HG02870 (cell line): ENCODE data around the gene ADD1.
A peak's percentile ranks its signal among the peaks of the same experiment; 100 is the strongest.

ENCODE experiments used
- ATAC-seq: cut with Tn5 transposase; IDR thresholded peaks from one replicate; pipeline ENCODE4 v1.9.1; 2021; ENCODE audit warnings: mild to moderate bottlenecking, moderate library complexity; ENCODE audit not compliant: unreplicated experiment

The ADD1 gene

DNA sequence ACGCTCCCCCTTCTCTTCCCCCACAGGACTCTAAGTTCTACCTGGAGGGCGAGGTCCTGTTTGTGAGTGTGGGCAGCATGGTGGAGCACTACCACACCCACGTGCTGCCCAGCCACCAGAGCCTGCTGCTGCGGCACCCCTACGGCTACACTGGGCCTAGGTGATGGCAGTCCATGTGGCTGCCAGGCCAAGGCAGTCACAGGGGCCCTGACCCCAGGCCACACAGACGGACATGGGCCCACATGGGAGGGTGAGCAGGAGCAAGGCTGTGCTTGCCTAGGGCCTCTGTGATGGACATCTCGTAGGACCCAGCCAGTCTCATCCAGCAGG lies 10.0 kb upstream of the ADD1 start:
- ATAC-seq, result no peak

DNA sequence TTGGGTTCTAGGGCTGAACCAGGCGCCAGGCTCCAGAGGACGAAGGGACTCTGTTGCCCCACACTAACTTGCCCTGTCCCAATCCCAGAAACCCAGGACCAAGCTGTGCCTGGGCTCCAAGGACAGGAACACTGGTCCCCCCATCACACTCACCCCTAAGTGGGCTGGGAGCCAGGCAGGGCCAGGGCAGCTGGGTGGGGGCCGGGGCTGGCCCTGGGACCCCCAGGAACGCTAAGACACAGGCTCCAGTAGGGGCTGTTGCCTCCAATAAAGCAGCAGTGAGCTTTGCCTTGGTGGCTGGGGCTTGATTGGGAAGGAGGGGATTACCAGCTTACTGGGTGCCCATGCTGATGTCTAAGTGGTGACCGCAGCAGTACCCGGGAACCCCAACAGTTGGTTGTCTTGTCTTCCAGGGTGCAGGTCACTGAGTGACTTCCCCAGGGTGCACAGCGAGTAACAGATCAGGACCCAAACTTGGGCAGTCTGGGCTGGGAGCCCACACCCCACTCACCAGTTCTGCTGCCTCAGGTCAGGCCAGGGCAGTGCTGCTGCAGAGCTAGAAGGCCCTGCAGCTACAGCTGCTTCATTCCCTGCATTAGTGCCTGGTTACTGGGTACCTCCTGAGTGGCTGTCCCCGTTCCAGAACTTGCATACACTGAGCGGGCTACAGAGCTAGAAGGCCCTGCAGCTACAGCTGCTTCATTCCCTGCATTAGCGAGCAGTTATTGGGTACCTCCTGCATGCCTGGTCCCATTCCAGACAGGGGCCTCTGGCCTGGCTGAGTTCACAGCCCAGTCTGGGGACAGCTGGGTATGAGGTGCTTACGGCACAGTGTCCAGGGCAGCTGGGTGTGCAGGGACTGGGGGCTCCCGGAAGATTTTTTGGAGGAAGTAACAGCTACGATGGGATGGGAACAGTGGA lies 9.4 kb upstream of the ADD1 start:
- ATAC-seq, result no peak

DNA sequence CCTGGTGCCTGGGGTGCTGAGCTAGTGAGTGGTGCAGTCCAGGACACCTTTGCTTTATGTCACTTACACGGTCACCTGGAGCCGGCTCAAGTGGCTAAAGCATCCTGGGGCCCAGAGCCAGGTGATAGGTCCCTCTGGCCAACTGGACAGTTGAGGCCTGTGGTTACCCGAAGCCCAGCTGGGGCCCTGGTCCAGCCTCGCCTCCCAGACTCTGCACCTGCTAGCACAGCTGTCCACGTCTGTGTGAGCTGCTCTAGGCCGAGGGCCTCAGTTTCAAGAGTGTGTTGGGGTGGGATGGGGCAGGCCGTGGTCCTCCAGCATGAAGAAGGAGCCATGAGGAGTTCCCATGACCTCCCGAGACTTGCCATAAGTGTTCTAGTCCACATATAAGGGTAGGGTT lies 7.7 kb upstream of the ADD1 start:
- ATAC-seq, result no peak

DNA sequence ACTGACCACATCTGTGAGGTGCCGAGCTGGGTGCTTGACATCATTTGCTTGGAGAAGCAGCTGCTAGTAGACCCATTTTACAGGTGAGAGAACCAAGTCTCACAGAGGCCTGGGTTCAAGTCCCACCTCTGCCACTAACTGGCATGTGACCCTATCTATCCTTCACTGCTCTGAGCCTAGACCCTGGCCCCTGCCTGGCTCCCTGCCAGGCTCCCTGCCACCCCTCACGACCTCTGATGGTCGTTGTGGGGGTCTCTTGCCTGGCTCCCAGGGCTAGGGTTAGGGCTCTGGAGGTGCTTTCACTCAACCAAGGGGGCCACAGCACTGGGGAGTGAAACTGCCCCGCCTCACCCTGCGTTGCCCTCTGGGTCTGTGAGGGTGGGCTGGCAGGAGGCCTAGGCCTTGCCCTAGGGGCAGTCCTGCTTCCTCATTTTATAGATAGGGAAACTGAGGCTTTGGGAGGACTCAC lies 7.2 kb upstream of the ADD1 start:
- no peak for ATAC-seq

DNA sequence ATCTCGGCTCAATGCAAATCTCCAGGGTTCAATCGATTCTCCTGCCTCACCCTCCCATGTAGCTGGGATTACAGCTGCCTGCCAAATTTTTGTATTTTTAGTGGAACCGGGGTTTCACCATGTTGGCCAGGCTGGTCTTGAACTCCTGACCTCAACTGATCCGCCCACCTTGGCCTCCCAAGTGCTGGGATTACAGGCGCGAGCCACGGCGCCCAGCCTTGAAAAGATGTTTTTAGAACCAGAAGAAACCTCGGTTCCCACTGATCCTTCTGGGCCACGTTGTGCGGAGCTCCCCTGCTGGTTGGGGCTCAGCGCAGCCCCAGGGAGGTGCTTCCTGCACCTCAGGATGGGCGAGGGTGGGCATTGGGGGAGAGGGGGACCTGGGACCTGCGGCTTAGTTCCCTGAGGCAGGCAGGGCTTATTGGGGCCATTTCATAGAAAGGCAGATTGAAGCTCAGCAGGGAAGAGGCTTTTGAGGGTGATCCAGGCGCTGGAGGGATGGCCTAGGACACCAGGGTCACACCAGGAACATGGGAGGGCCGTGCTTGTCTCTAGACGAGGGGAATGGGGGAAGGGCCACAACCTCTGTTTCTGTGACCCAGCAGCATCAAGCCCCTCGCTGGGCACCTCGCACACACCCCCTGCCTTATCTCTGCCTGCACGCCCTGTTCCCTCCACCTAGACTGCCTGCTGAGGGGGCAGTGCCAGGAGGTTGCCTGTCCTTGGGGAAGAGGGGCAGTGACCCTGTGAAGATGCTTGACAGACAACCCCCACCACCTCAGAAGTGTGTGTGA lies 6.3 kb upstream of the ADD1 start:
- ATAC-seq, result no peak

DNA sequence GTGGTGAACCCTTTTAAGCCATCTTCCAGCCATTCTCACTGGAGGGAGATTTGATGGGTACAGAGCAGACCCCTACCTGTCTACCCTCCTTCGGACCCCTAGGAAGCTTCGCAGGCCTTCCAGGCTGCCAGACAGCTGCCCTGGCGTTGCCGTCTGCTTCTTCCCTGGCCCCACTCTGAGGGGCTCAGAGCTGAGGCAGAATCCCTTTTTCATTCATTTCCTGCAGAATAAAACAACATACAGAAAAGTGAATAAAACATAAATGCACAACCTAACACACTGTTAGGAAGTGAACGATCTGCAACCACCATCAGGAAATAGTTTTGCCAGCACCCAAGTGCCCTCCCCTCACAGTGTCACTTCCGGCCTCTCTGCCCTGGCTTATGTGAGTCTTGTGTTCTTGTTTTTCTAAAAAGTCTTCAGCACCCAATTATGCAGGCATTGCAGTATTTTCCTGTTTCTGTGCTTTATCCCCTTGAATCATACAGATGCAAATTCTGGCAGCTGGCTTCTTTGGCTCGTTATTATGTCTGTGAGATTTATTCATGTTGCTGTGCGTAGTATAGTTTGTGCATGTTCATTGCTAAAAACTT lies 5.6 kb upstream of the ADD1 start:
- no peak for ATAC-seq

DNA sequence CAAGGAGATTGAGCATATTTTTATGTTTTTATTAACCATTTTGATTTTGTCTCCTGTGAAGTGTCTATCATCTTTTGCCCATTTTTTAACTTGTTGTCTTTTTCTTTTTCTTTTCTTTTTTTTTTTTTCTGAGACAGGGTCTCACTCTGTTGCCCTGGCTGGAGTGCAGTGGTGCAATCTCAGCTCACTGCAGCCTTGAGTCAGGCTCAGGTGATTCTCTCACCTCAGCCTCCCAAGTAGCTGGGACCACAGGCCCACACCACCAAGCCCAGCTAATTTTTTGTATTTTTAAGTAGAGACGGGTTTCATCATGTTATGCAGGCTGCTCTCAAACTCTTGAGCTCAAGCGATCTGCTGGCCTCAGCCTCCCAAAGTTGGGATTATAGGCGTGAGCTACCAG lies 4.6 kb upstream of the ADD1 start:
- ATAC-seq, result no peak

DNA sequence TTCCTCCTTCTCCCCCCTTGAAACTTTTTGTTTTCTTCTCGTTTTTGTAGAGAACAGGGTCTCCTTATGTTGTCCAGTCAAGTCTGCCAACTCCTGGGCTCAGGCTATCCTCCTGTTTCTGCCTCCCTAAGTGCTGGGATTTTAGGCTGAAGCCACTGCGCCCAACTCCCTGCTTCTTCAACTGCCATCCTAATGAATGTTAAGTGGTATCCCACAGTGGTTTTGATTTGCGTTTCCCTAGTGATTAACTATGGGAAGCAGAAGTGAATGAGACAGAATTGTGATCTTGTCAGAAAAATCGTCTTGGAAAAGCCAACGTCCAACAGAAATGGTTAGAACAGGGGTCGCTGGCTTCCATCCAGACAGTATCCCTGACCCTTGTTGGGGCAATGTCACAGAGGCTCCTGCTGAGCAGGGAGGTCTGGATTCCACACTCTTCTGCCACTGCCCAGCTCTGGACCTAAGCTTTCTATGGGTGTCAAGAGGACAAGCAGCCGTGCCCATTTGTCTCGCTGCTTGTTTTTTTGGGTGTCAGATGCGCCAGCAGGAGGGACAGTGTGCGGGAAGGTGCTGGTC lies 869 bp upstream of the ADD1 start:
- ATAC-seq, result no peak

DNA sequence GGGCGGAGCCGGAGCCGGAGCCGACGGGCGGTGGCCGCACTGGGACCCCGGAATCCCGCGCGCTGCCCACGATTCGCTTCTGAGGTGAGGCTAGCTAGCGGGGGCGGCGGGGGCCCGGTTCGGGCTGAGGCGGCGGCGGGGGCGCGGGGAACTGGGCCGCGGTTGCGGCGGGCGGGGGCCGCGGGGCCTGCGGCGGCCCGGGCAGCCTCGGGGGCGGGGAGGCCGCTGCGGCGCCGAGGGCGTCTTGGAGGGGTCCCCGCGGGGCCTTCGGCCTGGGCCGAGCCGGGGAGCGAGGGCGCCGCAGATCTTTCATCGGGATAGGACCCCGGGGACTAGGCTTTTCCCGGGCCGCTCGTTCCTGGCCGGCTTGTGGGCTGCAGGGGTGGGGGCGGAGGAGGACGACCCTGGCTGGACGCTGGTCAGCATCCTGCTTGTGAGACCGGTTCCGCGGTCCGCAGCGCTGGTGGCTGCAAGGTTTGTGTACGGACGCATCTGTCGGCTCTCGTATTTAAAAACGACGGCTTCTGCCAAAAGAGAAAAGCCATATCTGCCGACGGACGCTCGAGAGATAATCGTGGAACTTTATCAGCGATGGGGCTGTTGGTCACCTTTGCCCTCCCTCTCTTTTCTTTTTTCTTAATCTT lies 419 bp downstream of the ADD1 start:
- peak; percentile 5 for ATAC-seq

DNA sequence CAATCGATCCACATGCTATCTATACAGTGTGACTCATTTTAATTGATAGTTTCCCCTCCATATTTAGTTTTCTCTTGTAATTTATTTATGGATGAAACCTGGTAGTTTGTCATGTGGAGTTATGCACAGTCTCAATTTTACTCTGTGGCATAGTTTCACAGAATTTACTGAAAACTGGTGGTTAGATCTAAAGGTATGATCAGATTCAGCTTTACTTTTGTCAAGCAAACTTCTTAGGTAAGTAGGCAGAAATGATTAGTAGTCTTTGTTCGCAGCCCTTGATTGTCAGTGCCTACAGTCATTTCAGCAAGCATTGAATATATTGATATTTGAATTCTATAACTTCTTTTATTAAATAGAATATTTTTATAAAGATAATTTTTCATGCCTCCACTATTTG lies 2.5 kb downstream of the ADD1 start:
- no peak for ATAC-seq

DNA sequence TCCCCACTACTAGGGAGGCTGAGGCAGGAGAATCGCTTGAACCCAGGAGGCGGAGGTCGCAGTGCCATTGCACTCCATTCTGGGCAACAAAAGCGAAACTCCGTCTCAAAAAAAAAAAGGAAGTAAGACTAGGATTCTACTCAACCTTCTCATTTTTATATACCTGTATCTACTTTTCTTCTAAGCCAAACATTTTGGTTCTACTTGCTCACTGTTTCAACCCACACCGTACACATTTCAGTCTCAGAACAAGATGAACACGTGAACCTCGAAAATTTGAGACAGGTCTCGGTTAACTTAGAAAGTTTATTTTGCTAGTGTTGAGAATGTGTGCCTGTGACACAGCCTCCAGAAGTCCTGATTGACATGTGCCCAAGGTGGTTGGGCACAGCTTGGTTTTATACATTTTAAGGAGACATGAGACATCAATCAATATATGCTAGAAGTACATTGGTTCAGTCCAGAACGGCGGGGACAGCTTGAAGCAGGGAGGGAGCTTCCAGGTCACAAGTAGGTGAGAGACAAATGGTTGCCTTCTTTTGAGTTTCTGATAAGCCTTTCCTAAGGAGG lies 3.7 kb downstream of the ADD1 start:
- ATAC-seq, result no peak

DNA sequence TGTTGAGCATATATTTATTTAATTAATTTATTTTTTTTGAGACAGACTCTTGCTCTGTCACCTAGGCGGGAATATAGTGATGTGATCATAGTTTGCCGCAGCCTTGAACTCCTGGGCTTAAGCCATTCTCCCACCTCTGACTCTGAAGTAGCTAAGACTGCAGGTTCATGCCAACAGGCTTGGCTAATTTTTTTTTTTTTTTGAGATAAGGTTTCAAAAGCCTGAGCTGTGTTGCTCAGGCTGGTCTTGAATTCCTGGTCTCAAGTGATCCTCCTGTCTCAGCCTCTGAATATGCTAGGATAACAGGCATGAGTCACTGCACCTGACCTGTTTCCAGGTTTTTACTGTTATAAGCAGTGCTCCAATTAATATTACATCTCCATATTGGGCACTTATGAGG lies 4.8 kb downstream of the ADD1 start:
- ATAC-seq, result no peak

DNA sequence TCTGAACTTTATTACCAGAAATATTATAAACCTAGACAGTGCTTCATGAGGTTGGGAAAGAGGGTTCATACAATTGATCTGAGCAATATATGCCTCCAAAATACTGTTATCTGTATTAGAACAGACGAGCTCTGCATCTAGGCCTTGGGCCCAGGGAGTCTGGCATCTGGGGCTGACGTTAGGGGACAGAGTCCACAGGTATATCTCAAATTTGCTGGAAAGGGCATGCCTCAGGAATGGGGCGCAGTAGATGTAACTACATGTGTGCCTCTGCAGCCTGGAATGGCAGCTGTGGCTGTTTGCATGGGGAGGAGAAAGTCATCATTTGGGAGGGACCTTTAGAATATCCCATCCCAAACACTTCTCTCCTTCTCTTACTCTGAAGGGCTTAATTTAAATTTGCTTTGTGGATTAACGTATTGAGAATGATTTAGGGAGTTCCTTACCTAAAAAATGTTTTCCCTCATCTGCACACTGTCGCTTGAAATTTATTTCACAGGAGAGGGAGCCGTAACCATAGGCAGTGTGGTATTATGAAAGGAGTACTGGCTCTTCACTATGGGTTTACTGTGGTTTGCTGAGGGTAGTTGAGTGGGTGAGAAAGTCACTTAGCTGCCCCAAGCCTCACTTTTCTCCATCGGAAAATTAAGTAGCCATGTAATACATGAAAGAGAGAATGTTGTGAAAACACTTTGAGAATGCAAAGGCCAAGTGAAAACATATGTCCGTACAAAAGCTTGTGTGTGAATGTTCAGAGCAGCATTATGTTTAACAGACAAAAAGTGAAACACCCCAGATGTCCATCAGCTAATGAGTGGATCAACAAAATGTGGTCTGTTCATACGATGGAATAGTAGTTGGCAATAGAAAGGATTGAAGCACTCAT lies 5.9 kb downstream of the ADD1 start:
- ATAC-seq, result no peak

DNA sequence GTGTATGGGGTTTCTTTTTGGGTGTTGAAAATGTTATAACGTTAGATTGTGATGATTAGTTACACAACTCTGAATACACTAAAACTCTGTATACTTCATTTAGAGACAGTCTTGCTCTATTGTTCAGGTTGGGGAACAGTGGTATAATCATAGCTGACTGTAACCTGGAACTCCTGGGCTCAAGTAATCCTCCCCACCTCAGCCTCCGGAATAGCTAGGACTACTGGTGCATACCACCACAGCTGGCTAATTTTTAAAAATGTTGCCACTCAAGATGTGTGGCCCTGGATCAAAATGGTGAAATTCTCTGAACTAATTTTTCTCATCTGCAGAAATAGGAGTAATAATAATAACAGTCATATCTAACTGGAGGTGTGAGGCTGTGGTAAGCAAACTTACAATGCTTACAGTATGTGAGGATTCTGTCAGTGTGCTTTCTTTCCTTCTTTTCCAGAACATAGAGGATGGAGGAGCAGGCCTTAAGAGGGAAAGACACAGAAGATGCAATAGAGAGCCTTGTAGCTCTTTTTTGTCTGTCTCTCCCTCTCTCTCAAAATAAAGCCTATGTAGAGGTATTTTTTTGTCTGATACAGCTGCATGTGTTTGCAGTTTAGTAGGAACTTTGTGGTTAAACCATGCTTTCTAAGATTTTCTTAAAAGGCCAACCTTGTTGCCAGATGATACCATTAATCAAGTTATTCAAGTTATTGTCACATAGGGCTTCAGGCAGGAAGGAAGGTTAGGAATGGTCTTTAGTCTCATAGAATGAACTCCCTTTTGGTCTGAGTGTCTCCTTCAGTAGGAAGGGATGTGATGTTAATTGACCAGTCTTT lies 7.5 kb downstream of the ADD1 start:
- no peak for ATAC-seq

DNA sequence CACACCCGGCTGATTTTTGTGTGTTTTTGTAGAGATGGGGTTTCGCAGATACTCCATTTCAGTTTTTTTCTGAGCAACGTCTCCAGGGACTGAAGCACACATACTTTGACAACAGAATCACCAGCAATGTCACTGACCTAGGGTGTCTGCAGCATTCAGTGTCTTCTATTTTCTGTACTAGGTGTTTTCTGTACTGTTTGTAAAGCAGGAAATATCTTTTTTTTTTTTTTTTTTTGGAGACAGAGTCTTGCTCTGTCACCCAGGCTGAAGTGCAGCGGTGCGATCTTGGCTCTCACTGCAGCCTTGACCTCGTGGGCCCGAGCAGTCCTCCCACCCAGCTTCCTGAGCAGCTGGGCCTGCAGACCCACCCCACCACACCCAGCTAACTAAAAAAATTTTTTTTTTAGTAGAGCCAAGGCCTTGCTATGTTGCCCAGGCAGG lies 8.9 kb downstream of the ADD1 start:
- ATAC-seq, result no peak

DNA sequence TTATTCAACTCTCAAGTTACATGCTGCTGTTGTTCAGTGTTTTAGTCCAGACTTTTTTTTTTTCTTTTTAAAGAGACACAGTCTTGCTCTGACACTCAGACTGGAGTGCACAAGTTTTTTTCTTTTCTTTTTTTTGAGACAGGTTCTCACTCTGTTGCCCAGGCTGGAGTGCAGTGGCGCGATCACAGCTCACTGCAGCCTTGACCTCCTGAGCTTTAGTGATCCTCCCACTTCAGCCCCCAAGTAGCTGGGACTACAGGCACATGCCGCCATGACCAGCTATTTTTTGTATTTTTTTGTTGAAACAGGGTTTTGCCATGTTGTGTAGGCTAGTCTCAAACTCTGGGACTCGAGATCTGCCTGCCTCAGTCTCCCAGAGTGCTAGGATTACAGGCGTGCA lies 11.9 kb downstream of the ADD1 start:
- no peak for ATAC-seq

DNA sequence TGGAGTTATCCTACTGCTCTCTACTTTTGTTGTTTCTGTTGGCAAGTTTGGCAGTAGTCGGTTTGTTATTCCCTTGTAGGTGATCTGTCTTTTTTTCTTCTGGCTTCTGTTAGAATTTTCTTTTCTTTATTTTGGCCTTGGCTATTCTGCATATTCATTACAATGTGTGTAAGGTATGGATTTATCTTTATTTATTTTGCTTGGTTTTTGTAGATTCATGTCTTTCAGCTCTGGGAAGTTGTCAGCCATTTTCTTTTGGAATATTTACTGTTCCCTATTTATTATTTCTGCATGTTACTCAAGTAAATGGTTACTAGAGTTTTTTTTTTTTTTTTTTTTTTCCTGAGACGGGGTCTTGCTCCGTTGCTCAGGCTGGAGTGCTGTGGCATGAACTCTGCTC lies 12.6 kb downstream of the ADD1 start:
- no peak for ATAC-seq

DNA sequence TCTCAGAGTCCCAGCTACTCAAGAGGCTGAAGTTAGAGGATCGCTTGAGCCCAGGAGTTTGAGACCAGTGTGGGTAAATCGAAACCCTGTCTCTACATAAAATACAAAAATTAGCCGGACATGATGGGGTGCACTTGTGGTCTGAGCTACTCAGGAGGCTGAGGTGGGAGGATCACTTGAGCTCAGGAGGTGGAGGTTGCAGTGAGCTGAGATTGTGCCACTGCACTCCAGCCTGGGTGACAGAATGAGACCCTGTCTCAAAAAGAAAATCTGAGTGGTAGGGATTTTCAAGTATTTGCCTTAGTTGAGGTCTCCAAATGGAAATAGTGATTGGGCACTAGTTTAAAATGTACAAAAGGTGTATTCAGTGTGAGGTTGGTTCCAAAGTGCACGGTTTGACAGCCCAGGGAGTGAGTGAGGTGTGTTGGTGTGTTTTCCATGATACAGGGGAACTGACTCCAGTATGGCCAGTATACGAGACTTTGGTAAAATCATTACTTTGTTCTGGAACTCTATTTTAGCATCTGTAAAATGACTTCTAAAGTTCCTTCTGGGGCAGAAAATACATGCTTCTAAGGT lies 13.8 kb downstream of the ADD1 start:
- ATAC-seq, result no peak
